HTERT RPE-1 (cell line): ENCODE data around the gene LIPM.

Experiments used
- in situ Hi-C: fragments of 300-500 bp; cut with MboI; formaldehyde crosslinking; loops from 4 replicates; pipeline ENCODE4 v1.14.3; 2020; ENCODE audit warnings: low sequenced_read_pairs

LIPM gene

DNA sequence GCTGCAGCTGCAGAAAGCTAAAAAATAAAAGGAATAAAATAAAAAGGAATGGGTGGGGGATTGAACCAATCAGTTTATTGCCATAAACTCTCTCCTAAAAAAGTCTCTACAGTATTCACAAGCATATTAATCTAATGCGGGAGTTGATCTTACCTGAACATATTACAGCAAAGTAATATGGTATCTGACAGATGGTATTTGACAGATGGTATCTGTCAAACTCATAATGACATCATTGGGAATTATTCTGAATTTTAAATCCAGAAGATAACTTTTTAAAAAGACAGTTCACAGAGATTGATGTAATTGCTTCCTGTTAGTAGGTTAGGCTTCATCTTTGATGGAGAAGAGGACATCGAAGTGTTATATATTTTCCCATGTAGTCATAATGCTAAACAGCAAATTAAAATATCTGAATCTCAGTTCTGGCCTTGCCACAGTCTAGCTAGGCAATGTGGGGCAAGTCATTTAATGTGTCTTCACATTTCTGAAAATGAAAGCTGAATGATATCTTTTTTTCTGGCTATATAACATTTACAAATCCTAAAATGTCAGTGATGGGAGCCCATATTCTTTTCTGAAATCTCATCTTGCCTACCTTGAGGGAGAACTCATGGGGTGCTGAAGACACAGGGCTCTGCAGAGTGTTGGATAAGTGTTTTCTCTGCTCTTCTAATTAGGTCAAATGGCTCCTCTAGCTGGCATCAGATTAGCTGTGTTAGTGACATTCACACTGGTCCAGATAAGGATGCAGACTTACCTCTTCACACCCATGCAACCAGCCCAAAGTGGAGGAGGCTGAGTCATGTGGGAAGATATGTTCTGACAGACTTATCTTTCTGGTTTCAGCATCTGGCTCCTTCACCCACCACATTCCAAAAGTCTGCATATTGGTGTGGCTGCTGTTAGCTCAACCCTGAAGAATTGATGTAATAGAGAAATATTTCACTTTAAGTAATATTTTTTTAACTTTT is 2.1 kb upstream of the LIPM start:
- in situ Hi-C loops: no loop called here

DNA sequence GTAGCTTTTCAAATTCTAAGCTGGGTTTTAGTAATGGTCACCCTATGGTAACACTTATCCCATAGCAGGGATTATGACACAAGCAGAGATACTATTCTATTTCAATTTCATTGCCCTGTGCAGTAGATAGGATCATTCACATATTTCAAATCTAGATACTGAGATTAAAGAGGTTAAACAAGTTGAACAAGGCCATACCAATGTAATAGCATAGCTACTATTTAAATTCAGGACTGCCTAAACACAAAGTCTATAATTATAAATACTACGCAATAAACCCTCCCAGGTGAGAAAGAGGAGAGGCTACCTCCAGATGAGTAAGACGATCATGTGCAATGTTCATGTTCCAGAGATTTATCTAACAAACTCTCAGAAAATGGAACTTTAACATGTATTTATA is 1.1 kb downstream of the LIPM start:
- in situ Hi-C loops: no loop called here

DNA sequence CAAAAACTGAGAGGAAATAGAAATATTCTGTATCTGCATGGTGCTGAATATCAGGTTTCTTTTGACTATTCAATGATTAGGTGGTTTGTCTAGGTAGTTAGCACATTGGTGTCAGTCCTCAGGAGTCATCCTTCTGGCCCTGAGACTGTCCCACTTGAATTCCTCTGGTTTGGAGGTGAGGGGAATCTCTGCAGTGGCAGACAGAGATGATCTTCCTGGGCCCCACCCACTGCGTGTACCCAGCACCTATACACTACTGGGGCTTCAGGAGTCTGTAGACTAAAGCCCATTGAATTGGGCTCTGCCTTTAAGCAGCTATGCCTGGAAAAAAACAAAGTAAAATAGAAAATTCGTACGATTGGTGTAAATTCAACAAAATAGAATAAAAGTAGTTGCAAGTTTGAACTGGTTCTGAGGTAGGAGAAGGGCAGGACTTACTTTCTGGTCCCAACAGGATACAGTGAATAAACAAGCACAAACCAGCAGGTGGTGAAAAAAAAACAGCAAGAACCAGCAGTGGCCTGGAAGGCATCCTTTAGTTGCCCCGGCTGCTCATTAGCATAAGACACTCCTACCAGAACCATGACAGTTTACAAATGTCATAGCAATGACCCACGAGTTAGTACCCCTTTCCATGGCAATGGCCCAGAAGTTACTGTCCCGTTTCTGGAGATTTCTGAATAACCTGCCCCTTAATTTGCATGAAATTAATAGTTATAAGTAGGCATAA is 1.7 kb downstream of the LIPM start:
- in situ Hi-C loops: no loop called here

DNA sequence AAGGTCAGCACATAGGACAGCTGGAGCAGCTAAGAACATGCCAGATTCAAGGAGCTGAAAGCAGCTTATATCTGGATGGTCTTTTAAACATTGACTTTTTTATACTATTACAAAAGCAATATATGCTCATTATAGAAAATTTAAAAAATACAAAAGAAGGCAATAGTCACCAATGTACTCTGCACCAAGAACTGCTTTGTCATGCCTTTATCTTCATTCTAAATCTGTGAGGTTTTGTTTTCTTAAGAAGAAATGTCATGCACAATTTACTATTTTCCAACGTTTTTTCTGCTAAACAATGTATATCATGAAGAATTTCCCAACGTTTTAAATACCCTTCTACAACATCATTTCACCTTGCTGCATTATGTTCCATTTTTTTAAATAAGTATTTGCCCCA is 2.8 kb downstream of the LIPM start:
- in situ Hi-C loops: no loop called here

DNA sequence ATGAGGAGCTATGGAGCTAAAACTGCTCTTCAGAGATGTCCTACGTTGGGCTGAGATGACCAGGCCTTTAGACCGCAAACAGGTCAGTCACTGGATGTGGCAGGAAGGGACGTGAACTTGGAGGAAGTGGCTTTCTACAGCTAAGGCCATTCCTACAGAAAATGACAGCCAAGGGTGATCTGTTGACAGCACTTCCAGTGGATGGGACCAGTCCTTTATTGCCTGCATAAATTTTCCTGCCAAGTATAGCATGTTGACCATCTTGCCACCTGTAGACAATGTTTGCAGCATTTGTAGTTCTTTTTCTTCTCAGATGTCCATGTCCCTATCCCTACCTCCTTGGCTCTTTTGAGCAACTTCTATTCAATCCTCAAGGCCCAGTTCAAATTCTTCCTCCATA is 3.4 kb downstream of the LIPM start:
- in situ Hi-C loops: no loop called here

DNA sequence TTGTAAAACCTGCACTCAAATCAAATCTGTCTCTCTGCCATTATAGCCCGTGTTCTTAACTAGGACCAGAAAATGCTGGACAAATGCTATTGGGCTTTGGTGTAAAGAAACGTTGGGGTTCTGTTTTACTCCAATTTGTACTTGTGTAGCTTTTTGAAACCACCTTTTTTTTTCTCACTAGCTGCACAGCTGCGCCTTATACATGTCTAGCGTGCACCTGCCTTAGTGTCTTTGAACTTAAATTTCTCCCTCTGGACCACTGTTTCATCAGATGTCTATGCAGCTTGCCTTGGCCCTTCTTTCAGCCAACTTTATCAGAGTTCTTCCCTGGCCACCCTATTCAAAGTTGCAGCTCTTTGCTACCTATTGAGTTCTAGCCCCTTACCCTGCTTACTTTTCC is 7.1 kb downstream of the LIPM start:
- in situ Hi-C loops: no loop called here

DNA sequence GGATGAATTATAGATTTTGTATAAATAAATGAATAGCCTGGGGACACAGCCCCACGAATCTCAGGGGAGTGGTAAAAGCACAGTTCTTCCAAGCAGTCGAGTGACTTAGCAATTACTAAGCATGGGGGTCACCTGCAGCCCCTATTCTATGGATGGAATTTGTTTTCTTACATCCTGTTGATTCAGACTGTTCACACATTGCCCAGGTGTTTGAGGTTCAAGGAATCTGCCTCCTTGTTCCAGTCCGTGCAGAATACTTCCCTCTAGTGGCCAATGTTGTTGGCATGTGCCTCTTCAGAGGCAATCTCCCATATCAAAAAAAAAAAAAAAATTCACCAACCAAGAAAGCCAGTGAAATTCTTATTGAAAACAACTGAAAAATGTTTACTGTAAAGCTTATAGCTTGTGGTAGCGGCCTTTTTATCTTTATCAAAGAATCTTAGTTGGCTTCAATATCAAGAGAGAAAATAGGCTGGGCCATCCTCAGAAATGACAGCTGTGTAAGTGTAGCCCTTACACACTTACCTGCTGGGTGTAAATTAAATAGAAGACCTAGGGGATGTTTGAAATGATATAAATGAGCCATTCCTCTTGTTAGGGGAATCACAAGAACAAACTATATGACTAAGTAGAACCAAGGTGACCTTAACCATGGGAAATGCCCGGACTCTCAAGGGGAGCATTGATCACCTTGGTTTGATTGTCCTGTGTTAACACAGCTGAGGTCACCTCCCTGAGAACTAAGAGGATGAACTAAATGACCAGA is 7.8 kb downstream of the LIPM start:
- in situ Hi-C loops: no loop called here

DNA sequence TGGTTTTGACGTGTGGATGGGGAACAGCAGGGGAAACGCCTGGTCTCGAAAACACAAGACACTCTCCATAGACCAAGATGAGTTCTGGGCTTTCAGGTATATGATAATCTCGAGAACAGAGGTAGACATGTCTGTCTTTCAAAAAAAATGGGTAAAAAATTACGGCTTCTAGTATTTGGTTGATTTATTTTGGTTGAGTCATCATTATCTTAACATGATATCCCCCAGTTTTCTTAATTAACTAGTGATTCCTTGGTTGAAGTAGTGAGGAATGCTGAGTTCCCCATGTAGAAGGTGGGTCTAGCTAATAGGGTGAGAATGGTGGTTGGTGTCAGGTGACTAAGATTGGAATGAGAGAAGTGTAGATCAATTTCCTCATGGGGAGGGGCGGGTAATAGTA is 10.7 kb downstream of the LIPM start:
- in situ Hi-C loops: no loop called here

DNA sequence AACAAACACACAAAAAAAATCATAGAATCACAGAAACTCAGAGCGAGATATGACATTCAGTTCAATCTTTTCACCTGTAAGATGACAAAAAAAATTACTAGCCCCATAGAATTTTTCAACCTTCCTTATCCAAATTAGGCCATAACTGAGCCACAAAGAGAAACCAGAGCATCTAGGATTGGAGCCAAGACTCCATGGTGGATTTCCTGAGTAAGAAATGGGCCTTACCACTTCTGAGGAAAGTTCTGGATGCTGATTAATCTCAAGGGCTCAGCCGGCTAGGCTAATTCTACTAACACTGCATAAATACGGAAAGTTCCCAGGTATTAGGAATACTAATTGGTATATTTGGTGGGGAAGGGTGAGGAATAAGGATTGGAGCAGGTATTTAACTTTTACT is 16.8 kb downstream of the LIPM start:
- in situ Hi-C loops: no loop called here

DNA sequence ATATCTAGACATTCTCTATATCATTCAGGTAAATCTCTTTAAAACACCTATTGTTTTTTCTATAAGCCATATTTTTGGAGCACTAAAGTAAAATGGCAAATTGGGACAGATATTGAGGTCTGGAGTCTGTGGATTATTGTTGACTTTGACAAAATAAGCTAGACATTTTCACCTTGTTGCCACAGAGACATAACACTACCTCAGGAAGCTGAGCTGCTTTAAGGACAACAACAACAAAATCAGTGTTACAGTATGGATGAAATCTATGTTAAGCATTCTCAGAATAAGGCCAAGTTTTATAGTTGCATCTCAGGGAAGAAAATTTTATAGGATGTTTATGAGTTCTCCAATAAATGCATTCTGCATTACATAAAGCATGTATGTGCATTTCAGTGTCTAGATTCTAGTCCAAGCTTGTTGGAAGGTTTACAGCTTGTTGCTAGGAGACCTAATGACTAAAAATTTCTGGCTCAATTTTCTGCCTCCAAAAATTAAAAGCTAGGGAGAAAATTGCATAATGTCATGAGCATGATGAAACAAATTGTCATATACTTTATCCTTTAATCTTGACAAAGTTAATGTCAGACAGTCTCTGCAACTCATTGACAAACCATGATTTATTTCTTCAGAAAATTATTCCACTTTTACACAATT is 18.3 kb downstream of the LIPM start:
- in situ Hi-C loops: no loop called here

DNA sequence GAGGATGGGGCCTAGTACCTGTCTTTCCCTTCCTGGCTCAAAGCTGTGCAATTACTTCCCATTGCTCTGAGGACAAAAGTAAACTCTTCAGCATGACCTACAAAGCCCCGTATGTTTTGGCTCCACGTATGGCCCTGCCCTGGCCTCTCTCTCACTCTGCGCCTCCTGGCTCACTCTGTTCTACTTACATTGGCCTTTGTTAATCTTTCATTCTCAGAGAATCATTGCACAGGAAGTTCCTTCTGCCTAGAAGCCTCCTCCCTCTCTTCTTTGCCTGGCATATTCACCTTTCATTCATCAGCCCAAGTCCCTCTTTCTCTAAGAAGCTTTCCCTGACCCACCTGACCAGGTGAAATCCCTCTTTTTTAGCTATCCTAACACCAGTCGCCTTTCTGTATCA is 23.9 kb downstream of the LIPM start:
- in situ Hi-C loops: no loop called here

DNA sequence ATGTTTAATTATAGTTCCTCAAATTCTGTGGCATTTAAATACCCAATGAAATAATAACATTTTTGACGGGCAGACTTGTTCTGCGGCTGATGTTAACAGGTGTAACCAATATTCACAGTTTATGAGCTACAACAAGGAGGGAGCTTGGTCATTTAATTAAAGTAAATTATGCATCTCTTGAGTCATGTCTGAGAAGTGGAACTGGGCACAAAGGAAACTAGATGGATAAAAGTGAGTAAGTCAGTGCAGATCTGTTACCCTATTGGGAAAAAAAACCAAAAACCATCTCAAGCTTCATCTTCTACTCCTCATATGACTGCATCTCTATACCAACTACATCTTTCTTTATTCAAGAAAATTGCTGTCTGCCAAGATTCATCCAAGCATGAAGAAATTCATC is 25.1 kb downstream of the LIPM start:
- in situ Hi-C loops: no loop called here

DNA sequence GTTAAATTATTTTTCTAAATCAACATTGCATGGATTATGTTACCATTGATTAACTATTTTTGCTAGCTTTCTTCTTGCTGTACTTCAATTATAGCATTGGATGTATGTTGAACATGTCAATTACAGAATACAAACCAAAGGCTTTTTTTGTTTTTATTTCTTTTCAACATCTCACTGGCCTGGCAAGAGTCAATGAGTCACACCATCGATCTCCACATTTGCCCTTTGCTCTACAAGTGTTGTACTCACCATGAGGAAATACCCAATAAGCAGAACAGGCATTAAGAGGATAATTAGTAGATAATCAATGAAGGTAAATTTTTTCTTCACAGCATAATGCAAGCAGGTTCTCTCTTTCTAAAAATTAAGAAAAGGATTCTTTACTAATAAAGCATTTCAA is 25.8 kb downstream of the LIPM start:
- in situ Hi-C loops: no loop called here

DNA sequence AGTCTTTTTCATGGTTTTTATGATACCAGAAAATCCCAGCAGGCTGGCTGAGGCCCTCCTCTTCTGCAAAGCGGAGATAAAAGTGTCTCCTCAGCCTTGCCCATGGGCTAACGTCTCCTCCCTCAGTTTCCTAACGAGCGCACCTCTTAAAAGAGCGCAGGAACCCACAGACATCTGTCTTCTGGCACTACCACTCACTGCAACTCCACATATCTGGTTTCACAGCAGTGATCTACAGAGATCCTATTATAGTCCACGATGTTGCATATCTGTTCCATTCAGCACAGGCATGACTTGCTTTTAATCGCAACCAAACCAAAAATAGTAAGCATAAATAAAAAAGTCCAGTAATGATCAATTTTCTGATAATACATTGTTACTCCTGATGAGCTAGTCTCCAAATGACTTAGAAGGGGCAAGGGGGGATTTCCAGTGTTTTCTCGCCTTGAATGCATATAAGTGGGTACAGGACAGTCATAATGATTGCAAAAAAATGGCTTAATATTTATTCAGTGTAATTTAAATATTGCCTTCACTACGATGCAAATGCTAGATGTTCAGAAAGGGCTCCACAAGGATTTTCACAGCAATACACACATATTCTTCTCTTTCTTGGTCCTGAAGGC is 28.2 kb downstream of the LIPM start:
- in situ Hi-C loops: no loop called here

DNA sequence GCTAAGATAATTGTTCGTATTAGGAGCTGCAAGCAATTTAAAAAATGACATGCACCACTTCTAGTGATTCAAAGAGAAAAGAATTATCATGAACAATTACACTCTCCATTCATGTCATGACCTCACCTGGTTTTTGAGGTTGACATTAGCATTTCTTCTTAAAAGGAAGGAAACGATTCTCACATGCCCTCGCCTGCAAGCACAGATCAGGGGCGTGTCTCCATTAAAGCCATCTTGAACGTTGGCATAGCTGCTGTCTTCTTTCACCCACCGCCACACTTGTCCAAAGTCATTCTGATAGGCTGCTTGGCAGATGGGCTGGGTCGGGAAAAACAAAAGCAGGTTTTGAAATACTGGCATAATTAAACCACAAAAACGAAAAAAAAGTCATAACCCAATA is 29.2 kb downstream of the LIPM start:
- in situ Hi-C loops: no loop called here

DNA sequence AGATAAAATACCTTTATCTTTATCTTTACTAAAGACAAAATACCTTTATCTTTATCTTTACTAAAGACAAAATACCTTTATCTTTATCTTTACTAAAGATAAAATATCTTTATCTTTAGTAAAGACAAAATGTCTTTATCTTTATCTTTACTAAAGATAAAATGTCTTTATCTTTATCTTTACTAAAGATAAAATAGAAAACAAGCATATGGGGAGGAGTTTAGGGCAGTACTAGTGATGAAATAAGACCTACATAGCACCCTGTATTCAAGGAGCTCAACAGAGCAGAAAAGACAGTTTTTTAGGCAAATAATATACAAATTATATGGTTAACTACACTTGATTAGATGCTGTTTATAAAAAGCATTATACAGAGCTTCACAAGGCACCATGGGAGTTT is 29.8 kb downstream of the LIPM start:
- in situ Hi-C loops: no loop called here

DNA sequence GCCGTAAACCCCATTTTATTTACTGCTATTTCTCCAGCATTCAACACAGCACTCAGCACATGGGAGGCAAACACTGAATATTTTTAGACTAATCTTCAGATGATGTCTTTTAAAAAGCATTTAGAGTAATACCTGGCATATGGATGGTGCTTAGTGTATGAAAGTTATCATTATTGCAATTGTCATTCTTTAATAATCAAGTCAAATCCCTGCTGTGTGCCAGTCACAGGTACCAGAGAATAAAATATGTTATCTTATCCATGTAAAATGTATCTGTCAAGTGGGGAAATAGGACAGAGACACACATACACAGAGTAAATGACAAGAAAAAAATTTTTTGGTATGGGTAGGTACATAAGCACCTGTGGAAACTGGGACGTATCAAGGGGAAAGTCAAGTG is 30.6 kb downstream of the LIPM start:
- in situ Hi-C loops: no loop called here

DNA sequence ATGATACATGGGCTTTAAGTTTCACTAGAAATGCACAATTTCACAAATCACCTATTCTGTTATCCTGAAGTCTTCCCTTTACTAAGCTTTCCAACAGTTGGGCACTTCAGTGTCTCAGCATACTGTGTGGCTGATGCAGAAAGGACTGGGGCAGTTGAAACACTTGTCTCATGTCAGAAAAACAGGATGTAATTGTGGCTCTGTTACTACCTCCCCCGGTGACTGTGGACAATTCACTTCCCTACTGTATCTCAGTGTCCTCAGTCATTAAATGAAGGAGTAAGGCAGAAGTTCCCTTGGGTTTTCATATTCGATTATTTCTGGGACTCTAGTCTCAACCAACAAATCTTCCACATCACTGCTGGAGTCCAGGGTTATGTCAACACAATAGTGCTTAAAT is 31.2 kb downstream of the LIPM start:
- in situ Hi-C loops: no loop called here

DNA sequence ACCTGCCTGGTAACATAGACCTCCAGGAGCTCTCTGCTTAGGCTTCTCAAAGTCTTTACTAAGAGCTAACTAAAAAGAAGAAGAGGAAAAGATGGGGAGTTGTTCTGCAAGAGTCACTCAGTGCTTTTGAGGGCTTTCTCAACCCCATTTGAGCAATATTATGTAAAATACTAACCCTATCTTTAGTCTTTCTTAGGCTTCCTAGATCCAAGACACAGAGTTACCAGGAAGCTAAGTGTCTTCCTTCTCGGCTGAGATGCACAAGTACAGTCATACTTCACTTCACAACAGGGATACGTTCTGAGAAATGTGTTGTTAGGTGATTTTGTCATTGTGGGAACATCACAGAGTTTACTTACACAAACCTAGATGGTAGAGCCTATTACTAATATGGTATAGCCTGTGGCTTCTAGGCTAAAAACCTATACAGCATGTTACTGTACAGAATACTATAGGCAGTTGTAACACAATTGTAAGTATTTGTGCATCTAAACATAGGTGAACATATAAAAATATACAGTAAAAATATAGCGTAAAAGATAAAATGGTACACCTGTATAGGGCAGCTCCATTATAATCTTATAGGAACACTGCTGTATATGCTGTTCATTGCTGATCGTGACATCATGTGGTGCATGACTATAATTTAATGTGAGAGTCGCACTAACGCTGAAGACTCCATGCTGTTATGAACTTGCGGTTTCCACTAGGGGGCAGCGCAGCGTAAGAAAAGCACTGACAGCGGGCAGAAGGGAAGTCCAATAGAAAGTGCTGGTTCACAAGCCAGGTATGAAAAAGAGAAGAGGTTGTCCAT is 32.8 kb downstream of the LIPM start:
- in situ Hi-C loops: no loop called here

DNA sequence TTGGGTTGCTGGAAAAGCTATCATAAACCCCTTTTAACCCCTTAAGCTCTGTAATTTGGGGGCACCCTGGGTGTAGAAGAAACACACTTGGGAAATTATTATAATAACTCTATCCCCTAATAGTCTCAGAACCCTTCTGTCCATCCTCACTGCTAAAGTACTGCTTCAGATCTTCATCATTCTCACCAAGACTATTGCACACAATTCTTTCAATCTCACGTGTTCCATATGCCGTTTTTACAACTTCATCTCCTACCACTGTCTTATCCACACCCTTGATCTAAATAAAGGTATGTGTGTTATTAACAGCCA is 33.3 kb downstream of the LIPM start:
- in situ Hi-C loops: no loop called here
